Measurements from ENCODE around the gene LHFPL6. TPM values are rescaled to one million over a fixed set of nuclear protein-coding genes. Genes with fewer than 3 reads are reported as not detected.

LHFPL6 gene
- total and polyA plus RNA-seq, 9 of the 15 experiments (the other 6 are each of a cell fraction or from before 2014, with no cell fraction given), result 0.18 TPM; not detected in 8

GRCh38 chr13:39298951-39299350, 304.0 kb downstream of the LHFPL6 start (continued):
- TF ChIP-seq BACH1 (tag; IDR thresholded peaks at IDR 0.05), result no peak
- TF ChIP-seq ZC3H4 (CRISPR knock-in tag; IDR thresholded peaks at IDR 0.05; ENCODE audit: borderline replicate concordance), result no peak
- no peak for TF ChIP-seq ZNF384 (IDR thresholded peaks at IDR 0.05; ENCODE audit: low read depth, low read length)
- no peak for TF ChIP-seq ZEB2 (IDR thresholded peaks at IDR 0.05)
- no peak for TF ChIP-seq OTX1 (CRISPR knock-in tag; IDR thresholded peaks at IDR 0.05)
- TF ChIP-seq ZBTB33 (CRISPR knock-in tag; IDR thresholded peaks at IDR 0.05), result no peak
- no peak for TF ChIP-seq HMGXB4 (CRISPR knock-in tag; IDR thresholded peaks at IDR 0.05)
- no peak for TF ChIP-seq SETDB1 (IDR thresholded peaks at IDR 0.05; ENCODE audit: low read length)
- TF ChIP-seq IFI16 (CRISPR knock-in tag; IDR thresholded peaks at IDR 0.05), result no peak
- TF ChIP-seq MEF2A (IDR thresholded peaks at IDR 0.05; ENCODE audit: control insufficient read depth, low read depth, low read length), result no peak
- TF ChIP-seq ZFP36 (IDR thresholded peaks at IDR 0.05; ENCODE audit: low read depth, low read length, partially characterized antibody), result no peak
